ENCODE measurements around the gene OR56A3. TPM values are rescaled to one million over a fixed set of nuclear protein-coding genes. Genes with fewer than 3 reads are reported as not detected.

Gene OR56A3, protein sequence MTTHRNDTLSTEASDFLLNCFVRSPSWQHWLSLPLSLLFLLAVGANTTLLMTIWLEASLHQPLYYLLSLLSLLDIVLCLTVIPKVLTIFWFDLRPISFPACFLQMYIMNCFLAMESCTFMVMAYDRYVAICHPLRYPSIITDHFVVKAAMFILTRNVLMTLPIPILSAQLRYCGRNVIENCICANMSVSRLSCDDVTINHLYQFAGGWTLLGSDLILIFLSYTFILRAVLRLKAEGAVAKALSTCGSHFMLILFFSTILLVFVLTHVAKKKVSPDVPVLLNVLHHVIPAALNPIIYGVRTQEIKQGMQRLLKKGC
- polyA plus RNA-seq (2012; ENCODE audit: insufficient read length, low read depth), result not detected

GRCh38 chr11:5941951-5942350 lies at the start of gene OR56A3:
TSS of gene OR56A3 (plus strand) at chr11:5942251. CDS start at chr11:5947347, 5,096 bp downstream.
- no peak for TF ChIP-seq FOXP2 (optimal IDR thresholded peaks at IDR 0.05; ENCODE audit: borderline replicate concordance, extremely low read depth, extremely low read length, insufficient read depth)
- no peak for TF ChIP-seq TAF1 (IDR thresholded peaks at IDR 0.05; ENCODE audit: borderline replicate concordance, insufficient read depth, low read length)

DNA sequence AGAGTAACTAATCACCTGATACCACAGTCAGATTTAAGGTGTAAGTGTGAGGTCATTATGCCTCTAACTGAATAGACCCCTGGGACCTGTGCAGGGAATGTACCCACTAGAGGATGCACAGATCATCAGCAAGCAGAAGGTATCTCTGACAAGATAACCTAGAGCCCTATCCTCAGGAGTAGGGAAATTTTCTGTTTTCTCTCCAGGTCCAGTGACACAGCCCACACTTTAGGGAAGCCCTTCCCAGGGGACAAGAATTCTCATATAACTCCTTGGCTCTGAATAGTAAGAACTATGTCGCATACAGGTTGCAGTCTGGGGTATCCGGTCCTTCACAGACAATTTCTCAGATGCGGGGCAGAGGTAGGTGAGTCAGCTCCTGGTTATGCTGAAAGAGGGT lies 49.1 kb upstream of the OR56A3 start, which contains the start of gene OR52E5:
Gene OR52E5 (plus strand): TSS at position 301 of the 400 bp plus-strand sequence. CDS start 7,569 bp downstream, outside the sequence.
- TF ChIP-seq FOXP2 (optimal IDR thresholded peaks at IDR 0.05; ENCODE audit: borderline replicate concordance, extremely low read depth, extremely low read length, insufficient read depth) (no peak), SIN3A (IDR thresholded peaks at IDR 0.05; ENCODE audit: borderline replicate concordance, insufficient read depth, low read length) (no peak), REST (IDR thresholded peaks at IDR 0.05; ENCODE audit: insufficient read depth in 1 of 2, low read depth in 2 of 2, low read length in 2 of 2) (no peak), POLR2AphosphoS5 (IDR thresholded peaks at IDR 0.05; ENCODE audit: low read depth, low read length) (no peak), TAF1 (IDR thresholded peaks at IDR 0.05; ENCODE audit: borderline replicate concordance, insufficient read depth, low read length) (no peak)

DNA sequence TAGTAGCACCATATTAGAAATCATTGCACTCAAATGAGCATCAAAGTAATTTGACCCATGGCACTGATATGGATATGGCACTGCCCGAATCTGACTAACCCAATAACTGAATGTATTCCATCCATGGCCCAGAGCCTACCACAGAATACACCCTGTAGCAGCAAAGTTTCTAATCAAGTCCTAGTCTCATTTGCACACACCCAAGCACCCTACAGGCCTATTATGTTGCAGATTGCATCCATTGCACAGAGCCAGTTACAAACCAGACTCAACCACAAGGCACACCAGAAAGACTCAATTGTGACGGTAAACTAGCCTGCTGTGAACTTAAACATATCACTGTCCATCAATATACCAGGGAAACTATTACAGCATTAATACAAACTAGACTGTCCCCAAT lies 42.5 kb upstream of the OR56A3 start:
- TF ChIP-seq POLR2AphosphoS5 (IDR thresholded peaks at IDR 0.05; ENCODE audit: low read depth, low read length), result no peak
- no peak for TF ChIP-seq SIN3A (IDR thresholded peaks at IDR 0.05; ENCODE audit: borderline replicate concordance, insufficient read depth, low read length)
- TF ChIP-seq FOXP2 (optimal IDR thresholded peaks at IDR 0.05; ENCODE audit: borderline replicate concordance, extremely low read depth, extremely low read length, insufficient read depth), result no peak
- TF ChIP-seq REST (IDR thresholded peaks at IDR 0.05; ENCODE audit: insufficient read depth in 1 of 2, low read depth in 2 of 2, low read length in 2 of 2), result no peak

DNA sequence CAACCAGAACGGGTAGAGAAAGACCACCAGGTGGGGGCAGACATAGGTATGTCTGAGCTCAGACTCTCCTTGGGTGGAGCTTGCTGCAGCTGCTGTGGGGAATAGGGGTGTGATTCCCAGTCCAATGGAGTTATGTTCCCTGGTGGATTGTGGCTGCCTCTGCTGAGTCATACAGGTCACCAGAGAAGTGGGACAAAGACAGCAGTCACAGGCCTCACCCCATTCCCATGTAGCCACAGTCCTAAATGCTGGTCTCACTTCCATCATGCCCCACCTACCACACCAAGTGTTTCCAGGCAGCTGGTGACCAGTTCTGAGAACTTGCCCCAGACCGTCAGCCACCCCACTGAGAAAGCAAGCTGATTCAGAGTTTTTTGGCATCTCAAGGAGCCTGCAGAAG lies 31.5 kb upstream of the OR56A3 start:
- no peak for TF ChIP-seq SIN3A (IDR thresholded peaks at IDR 0.05; ENCODE audit: borderline replicate concordance, insufficient read depth, low read length)
- TF ChIP-seq REST (IDR thresholded peaks at IDR 0.05; ENCODE audit: insufficient read depth in 1 of 2, low read depth in 2 of 2, low read length in 2 of 2), result no peak

- TF ChIP-seq TAF1 (IDR thresholded peaks at IDR 0.05; ENCODE audit: borderline replicate concordance, insufficient read depth, low read length), result no peak
- TF ChIP-seq SIN3A (IDR thresholded peaks at IDR 0.05; ENCODE audit: borderline replicate concordance, insufficient read depth, low read length), result no peak
- no peak for TF ChIP-seq REST (IDR thresholded peaks at IDR 0.05; ENCODE audit: insufficient read depth in 1 of 2, low read depth in 2 of 2, low read length in 2 of 2)
- TF ChIP-seq POLR2AphosphoS5 (IDR thresholded peaks at IDR 0.05; ENCODE audit: low read depth, low read length), result no peak
- TF ChIP-seq FOXP2 (optimal IDR thresholded peaks at IDR 0.05; ENCODE audit: borderline replicate concordance, extremely low read depth, extremely low read length, insufficient read depth), result no peak
Observed at GRCh38 chr11:5922749-5923426, 19.2 kb upstream of the OR56A3 start.

All from PFSK-1 (cell line).